Gastroesophageal sphincter (tissue), 4 donors: Measurements from ENCODE around the gene MPG. TPM values are rescaled to one million over a fixed set of nuclear protein-coding genes. Genes with fewer than 3 reads are reported as not detected.

Experiments used
- ATAC-seq: fragments of 150-250 bp; one replicate; pipeline ENCODE4 v1.9.1; 2016; ENCODE audit warnings: mild to moderate bottlenecking, moderate library complexity
- H3K27ac ChIP-seq, 4 donors: fragments of 200-600 bp; sonication (generic) in 3 of 4; 1 replicate in 3 of 4; 2 replicates in 1 of 4; pipeline ENCODE4 v1.5.1; 2016 to 2019
- H3K27me3 ChIP-seq: fragments of 200-600 bp; sonication (generic); one replicate; pipeline ENCODE4 v1.5.1; 2019
- H3K36me3 ChIP-seq, 2 donors: fragments of 200-600 bp; sonication (generic); one replicate each; pipeline ENCODE4 v1.5.1; 2019; ENCODE audit warnings: control low read depth in 1 of 2
- H3K4me1 ChIP-seq, 3 donors: fragments of 200-600 bp; sonication (generic); 1 replicate in 2 of 3; 2 replicates in 1 of 3; pipeline ENCODE4 v1.5.1; 2016 to 2019; ENCODE audit warnings: control low read depth in 2 of 3
- H3K4me3 ChIP-seq, 2 donors: fragments of 200-600 bp; sonication (generic); one replicate each; pipeline ENCODE4 v1.5.1; 2019; ENCODE audit warnings: mild to moderate bottlenecking in 1 of 2, moderate library complexity in 1 of 2
- H3K9me3 ChIP-seq, 3 donors: fragments of 200-600 bp; sonication (generic); one replicate each; pipeline ENCODE4 v1.5.1; 2017 to 2019; ENCODE audit warnings: control low read depth in 2 of 3
- EP300 ChIP-seq: sonication (generic); formaldehyde crosslinking; IDR thresholded peaks from one replicate; pipeline ENCODE4 v1.6.1; 2017; ENCODE audit warnings: antibody characterized with exemption, mild to moderate bottlenecking
- POLR2A ChIP-seq, 2 donors: fragments of 450-650 bp; IDR thresholded peaks; one replicate each; pipeline ENCODE4 v1.6.1; 2017; ENCODE audit warnings: antibody characterized with exemption in 2 of 2, mild to moderate bottlenecking in 2 of 2, moderate library complexity in 1 of 2
- POLR2AphosphoS5 ChIP-seq: sonication (generic); formaldehyde crosslinking; IDR thresholded peaks from one replicate; pipeline ENCODE4 v1.6.1; 2017; ENCODE audit warnings: antibody characterized with exemption
- WGBS, 2 donors: methylation state at CpG; one replicate each; pipeline ENCODE4 v1.1.5; 2018; ENCODE audit warnings: low coverage in 1 of 2; 5-methylcytosine and 5-hydroxymethylcytosine counted together
- total RNA-seq, 4 donors: library from RNA; depleted of rRNA; stranded (reverse); fragments of >200 nt; gene quantifications; one replicate each; pipeline ENCODE4 v1.1.0, GENCODE V29; 2016
- TF ChIP-seq, protein P1 (sequence below), 4 experiments: fragments of 200-600 bp in 2 of 4; fragments of 450-650 bp in 2 of 4; sonication (generic) in 1 of 4; IDR thresholded peaks; one replicate each; pipeline ENCODE4 v1.5.1; 2017 to 2019; ENCODE audit warnings: antibody characterized with exemption in 4 of 4, mild to moderate bottlenecking in 2 of 4, moderate library complexity in 2 of 4

The MPG gene
- total RNA-seq, 4 donors from 2014 or later: 57.4 to 114 (median 92.4) TPM

DNA sequence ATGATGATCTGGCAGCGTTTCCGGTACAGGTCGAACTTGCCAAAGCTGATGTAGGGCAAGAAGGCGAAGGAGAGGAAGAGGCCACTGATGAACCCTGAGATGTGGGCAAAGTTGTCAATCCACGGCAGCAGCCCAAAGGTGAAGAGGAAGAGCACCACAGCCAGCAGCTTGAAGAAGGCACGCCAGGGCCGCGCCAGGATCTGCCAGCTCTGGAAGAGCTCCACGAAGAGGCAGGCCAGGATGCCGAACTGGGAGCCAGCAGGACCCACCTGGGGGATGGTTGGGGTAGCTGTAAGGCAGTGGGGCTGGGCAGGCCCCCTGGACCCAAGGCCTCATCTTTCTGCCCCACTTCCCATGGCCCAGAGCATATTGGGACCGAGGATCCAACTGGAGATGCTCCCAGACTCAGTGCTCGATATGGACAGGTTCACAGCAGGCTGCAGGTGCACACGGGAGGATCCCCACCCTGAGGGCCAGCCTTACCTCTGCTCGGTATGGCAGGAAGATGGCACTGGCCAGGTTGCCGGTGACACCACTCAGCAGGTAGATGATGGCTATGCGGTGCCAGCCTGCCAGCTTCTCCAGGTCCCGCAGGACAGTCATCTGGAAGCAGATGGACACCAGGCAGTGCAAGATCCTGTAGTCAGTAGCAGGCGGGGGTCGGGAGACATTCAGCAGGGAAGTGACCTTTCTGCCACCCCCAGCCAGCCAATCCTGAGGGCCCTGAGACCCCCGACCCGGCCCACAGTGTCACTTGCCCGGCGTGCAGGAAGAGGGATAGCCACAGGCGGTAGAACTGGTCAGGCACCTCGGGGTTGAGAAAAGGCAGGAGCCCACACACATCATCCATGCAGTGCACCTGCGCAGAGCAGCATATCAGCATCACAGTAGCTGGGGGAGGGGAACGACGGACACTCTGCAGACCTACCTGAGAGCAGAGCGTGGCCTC, 19.3 kb upstream of the MPG start:
- no peak overlapping the region for H3K27ac ChIP-seq
- H3K9me3 ChIP-seq: no peaks in the 10 kb centered on the region
- H3K36me3 ChIP-seq: peaks cover 0 to 86% of the 10 kb centered on the region in 2 donors
- 87% methylated on average over 13 of the region's 29 CpGs; no CpG with 5 or more reads in 1 of the 2 donors for WGBS, 2 donors
- H3K27me3 ChIP-seq: no peaks in the 10 kb centered on the region
- H3K4me1 ChIP-seq: peaks cover 0 to 10% (median 0%) of the 10 kb centered on the region in 3 donors
- ATAC-seq: no peak
- H3K4me3 ChIP-seq: no peak overlapping the region
- TF ChIP-seq POLR2A (IDR thresholded peaks at IDR 0.05) (no peak), POLR2AphosphoS5 (no peak), EP300 (no peak)
- TF ChIP-seq, protein P1, sequence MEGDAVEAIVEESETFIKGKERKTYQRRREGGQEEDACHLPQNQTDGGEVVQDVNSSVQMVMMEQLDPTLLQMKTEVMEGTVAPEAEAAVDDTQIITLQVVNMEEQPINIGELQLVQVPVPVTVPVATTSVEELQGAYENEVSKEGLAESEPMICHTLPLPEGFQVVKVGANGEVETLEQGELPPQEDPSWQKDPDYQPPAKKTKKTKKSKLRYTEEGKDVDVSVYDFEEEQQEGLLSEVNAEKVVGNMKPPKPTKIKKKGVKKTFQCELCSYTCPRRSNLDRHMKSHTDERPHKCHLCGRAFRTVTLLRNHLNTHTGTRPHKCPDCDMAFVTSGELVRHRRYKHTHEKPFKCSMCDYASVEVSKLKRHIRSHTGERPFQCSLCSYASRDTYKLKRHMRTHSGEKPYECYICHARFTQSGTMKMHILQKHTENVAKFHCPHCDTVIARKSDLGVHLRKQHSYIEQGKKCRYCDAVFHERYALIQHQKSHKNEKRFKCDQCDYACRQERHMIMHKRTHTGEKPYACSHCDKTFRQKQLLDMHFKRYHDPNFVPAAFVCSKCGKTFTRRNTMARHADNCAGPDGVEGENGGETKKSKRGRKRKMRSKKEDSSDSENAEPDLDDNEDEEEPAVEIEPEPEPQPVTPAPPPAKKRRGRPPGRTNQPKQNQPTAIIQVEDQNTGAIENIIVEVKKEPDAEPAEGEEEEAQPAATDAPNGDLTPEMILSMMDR (IDR thresholded peaks at IDR 0.05): no peak

DNA sequence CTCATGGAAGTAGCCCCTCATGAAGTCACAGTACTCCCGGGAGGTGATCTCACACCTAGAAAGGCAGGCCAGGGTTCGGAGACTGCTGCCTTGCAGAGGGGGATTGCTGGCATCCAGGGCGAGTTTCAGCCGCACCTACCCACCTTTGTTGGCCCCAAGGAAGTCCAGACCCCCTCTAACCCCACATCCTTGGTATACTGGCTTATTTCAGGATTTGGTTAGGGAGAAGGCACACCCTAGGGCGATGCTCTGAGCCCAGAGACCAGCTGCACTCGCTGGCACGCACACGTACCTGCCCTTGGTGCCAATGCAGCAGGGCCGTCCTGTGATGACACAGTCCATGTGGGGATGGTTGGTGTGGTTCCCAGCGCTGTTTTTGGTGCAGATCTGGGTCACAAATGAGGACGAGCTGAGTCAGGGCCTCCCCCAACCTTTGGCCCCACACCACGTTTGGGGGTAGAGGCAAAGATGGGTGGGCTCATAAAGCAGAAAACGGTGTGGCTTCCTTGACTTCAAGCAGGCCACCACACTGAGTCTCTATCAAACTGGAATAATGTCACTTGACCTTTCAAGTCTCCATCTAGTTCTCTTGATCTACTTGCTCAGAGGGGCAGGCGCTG, 18.5 kb upstream of the MPG start:
- TF ChIP-seq POLR2A (IDR thresholded peaks at IDR 0.05) (no peak), POLR2AphosphoS5 (no peak), EP300 (no peak)
- TF ChIP-seq, protein P1 (IDR thresholded peaks at IDR 0.05): no peak
- Histone ChIP-seq H3K27ac (no peak overlapping the region), H3K9me3 (no peaks in the 10 kb centered on the region), H3K4me3 (no peak overlapping the region), H3K4me1 (peaks cover 0 to 4% (median 0%) of the 10 kb centered on the region in 3 donors), H3K27me3 (no peaks in the 10 kb centered on the region), H3K36me3 (peaks cover 0 to 94% of the 10 kb centered on the region in 2 donors)
- ATAC-seq: no peak
- WGBS, 2 donors: 100% methylated on average over 1 of the region's 14 CpGs; no CpG with 5 or more reads in 1 of the 2 donors

DNA sequence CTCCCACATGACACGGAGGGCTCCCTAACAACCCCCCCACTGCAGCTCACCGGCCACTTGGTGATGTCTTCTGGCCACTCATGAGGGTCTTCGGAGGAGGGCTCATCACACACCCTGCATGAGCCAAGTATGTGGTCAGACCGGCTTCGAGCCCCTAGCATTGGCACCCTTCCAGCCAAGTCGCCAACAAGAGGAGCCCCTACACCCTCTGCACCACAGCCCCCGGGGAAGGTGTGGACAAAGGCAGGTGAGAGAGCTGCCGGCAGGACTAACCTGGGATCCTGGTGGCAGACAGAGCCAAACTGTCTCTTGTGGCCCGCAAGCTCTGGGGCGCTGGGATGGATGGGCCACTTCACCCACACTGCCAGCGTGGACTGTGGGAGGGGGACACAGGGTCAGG, 17.9 kb upstream of the MPG start:
- ATAC-seq: no peak
- Histone ChIP-seq H3K4me3 (no peak overlapping the region), H3K27ac (no peak overlapping the region), H3K27me3 (no peaks in the 10 kb centered on the region), H3K36me3 (peaks cover 0 to 99% of the 10 kb centered on the region in 2 donors), H3K4me1 (peaks cover 0 to 6% (median 0%) of the 10 kb centered on the region in 3 donors), H3K9me3 (no peaks in the 10 kb centered on the region)
- TF ChIP-seq POLR2A (IDR thresholded peaks at IDR 0.05): no peak
- no CpG with 5 or more reads among the region's 11 CpGs for WGBS, 2 donors

DNA sequence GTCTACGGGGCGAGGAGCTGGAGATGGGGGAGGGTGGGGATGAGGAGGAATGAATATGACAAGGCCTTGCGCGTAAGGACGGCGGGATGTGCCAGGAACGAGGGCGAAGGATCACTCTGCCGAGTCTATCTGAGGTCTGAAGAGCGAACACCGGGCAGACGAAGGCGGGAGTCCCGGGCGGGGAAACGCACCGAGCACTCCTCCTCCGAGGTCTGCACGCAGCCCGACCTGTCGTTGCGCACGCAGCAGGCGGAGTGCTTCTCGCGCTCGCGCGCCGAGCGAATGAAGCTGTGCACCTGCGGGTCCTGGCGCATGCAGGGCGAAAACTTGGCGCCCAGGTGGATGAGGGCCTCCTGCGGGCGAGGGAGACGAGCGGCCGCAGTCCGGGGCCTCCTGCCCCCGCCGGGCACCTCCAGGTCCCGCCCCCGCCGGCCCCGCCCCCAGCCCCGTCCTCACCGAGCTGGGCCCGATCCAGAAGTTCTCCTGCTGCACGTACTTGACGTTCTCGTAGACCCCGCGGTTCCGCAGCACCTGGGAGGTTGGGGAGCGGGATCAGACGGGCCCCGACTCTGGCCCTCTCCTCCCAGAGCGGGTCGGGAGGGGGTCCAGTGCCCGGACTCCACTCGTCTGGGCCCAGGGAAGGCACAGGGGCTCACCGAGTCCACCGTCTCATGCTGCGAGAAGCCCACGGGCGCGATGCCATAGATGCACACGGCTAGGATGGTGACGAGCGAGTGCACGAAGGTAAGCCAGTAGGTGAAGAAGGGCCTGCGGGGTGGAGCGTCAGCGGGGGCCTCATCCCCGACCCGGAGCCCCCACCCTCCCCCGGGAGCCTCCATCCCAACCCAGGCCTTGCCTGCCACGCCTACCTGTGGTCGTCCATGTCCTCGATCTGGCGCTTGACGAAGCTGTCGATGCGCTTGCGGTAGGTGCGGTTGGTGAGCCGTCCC, 16.8 kb upstream of the MPG start:
- no peak for ATAC-seq
- TF ChIP-seq POLR2AphosphoS5 (no peak), POLR2A (IDR thresholded peaks at IDR 0.05) (no peak), EP300 (no peak)
- TF ChIP-seq, protein P1 (IDR thresholded peaks at IDR 0.05): no peak
- Histone ChIP-seq H3K36me3 (peaks cover 0 to 89% of the 10 kb centered on the region in 2 donors), H3K9me3 (no peaks in the 10 kb centered on the region), H3K27ac (no peak overlapping the region), H3K4me3 (no peak overlapping the region), H3K4me1 (peaks cover 0 to 16% (median 10%) of the 10 kb centered on the region in 3 donors), H3K27me3 (no peaks in the 10 kb centered on the region)
- 86 to 95% methylated on average over 9 to 29 of the region's 89 CpGs for WGBS, 2 donors
